ENCODE results near the gene UBB. TPM values are rescaled to one million over a fixed set of nuclear protein-coding genes. Genes with fewer than 3 reads are reported as not detected.

Gene UBB
- total RNA-seq, 2 experiments from 2014 or later = 1,291 to 2,854 TPM

- POLR2A ChIA-PET = interaction anchor here (1.0 to 2.1 kb wide), 5 partner anchors 8 to 53 kb away, joined by 3 to 6 read pairs (median 4); no protein-coding TSS in a partner anchor
- Histone ChIP-seq H3K36me3 (ENCODE audit: insufficient read depth, low read length) (peaks cover 28% of the 10 kb centered on the region), H3K4me3 (ENCODE audit: low read depth, low read length, poor library complexity, severe bottlenecking) (peak overlapping the region; percentile 72), H4K20me1 (ENCODE audit: insufficient read depth, low read length) (peaks cover 5% of the 10 kb centered on the region; the same call in 1 of the 2 replicates), H3K79me2 (ENCODE audit: insufficient read depth, low read depth, low read length) (peaks cover 32% of the 10 kb centered on the region), H3K9me2 (ENCODE audit: insufficient read depth, low read length) (no peaks in the 10 kb centered on the region), H3K4me2 (ENCODE audit: low read length) (peak overlapping the region; percentile 94), H2AFZ (ENCODE audit: low read length) (peak overlapping the region; percentile 33; the same call in 1 of the 2 replicates), H3K27ac (ENCODE audit: low read depth, low read length, poor library complexity, severe bottlenecking) (peak overlapping the region; percentile 59), H3K4me1 (ENCODE audit: insufficient read depth, low read length, poor library complexity, severe bottlenecking) (peaks cover 35% of the 10 kb centered on the region), H3K9me3 (ENCODE audit: low read length) (no peaks in the 10 kb centered on the region)
- TF ChIP-seq EZH2phosphoT487 (IDR thresholded peaks at IDR 0.05; ENCODE audit: borderline replicate concordance, low read depth, low read length) (no peak), CTCF (conservative IDR thresholded peaks at IDR 0.05; ENCODE audit: low read length) (no peak)
- DNase-seq (ENCODE audit: low spot score) = peak; percentile 51
- intact Hi-C loops (cut with micrococcal nuclease; ENCODE audit: unreplicated experiment) = loop anchor here (2.0 to 5.0 kb wide), 3 partner anchors 29 to 135 kb away; partner anchors contain the start of genes NCOR1, PIGL and UBB
- CTCF ChIA-PET (ENCODE audit: unreplicated experiment) = interaction anchor here (1.6 kb wide), 1 partner anchor 11 kb away, joined by 5 read pairs; no protein-coding TSS in a partner anchor
- BruUV-seq (replicated peaks) = no TSS peak
These were observed 28.6 kb upstream of the UBB start for GRCh38 chr17:16352303-16352666.

- TF ChIP-seq EZH2phosphoT487 (IDR thresholded peaks at IDR 0.05; ENCODE audit: borderline replicate concordance, low read depth, low read length) (no peak), CTCF (conservative IDR thresholded peaks at IDR 0.05; ENCODE audit: low read length) (no peak)
- peaks cover 5% of the 10 kb centered on the region; the same call in 1 of the 2 replicates for H4K20me1 ChIP-seq (ENCODE audit: insufficient read depth, low read length)
- H3K79me2 ChIP-seq (ENCODE audit: insufficient read depth, low read depth, low read length) = peaks cover 32% of the 10 kb centered on the region
- H3K4me2 ChIP-seq (ENCODE audit: low read length) = peak overlapping the region; percentile 94
- H2AFZ ChIP-seq (ENCODE audit: low read length) = peak overlapping the region; percentile 33
- H3K4me3 ChIP-seq (ENCODE audit: low read depth, low read length, poor library complexity, severe bottlenecking) = peak overlapping the region; percentile 72
- DNase-seq (ENCODE audit: low spot score) = peak; percentile 64
- BruUV-seq (replicated peaks) = no TSS peak
- no peaks in the 10 kb centered on the region for H3K9me2 ChIP-seq (ENCODE audit: insufficient read depth, low read length)
- CTCF ChIA-PET (ENCODE audit: unreplicated experiment) = interaction anchor here (1.6 kb wide), 1 partner anchor 11 kb away, joined by 5 read pairs; no protein-coding TSS in a partner anchor
- intact Hi-C loops (cut with micrococcal nuclease; ENCODE audit: unreplicated experiment) = loop anchor here (2.0 to 5.0 kb wide), 3 partner anchors 28 to 135 kb away; partner anchors contain the start of genes NCOR1, PIGL and UBB
- H3K36me3 ChIP-seq (ENCODE audit: insufficient read depth, low read length) = peaks cover 23% of the 10 kb centered on the region
- peaks cover 35% of the 10 kb centered on the region for H3K4me1 ChIP-seq (ENCODE audit: insufficient read depth, low read length, poor library complexity, severe bottlenecking)
- H3K9me3 ChIP-seq (ENCODE audit: low read length) = no peaks in the 10 kb centered on the region
- POLR2A ChIA-PET = interaction anchor here (0.6 to 2.1 kb wide), 4 partner anchors 9 to 88 kb away, joined by 3 to 6 read pairs (median 4); no protein-coding TSS in a partner anchor
- peak overlapping the region; percentile 59 for H3K27ac ChIP-seq (ENCODE audit: low read depth, low read length, poor library complexity, severe bottlenecking)
These were observed 28.1 kb upstream of the UBB start for GRCh38 chr17:16352667-16353316.
